WI38 (cell line): ENCODE results near the gene IVL.
A peak's percentile ranks its signal among the peaks of the same experiment; 100 is the strongest.

ENCODE experiments used
- H3K4me3 ChIP-seq: 2 replicates; pipeline ENCODE4 v1.5.1; 2011; ENCODE audit warnings: low read depth, mild to moderate bottlenecking, control low read depth, low read length
- CTCF ChIP-seq: IDR thresholded peaks from 2 replicates; pipeline ENCODE4 v1.5.1; 2012; ENCODE audit warnings: low read depth, mild to moderate bottlenecking, control low read depth, low read length

The IVL gene

GRCh38 chr1:152907686-152908601, at the start of gene IVL:
IVL (plus strand) TSS chr1:152908546; CDS start chr1:152909798, 1,252 bp downstream.
- TF ChIP-seq CTCF = no peak
- H3K4me3 ChIP-seq = no peak within 1 kb of the TSS

- no peak for TF ChIP-seq CTCF
- H3K4me3 ChIP-seq = no peak within 1 kb of the TSS
These were observed 48.6 kb upstream of the IVL start, which contains the start of gene LCE7A for GRCh38 chr1:152859696-152860095. LCE7A (plus strand) TSS chr1:152859996; CDS start chr1:152860698, 702 bp downstream.

- TF ChIP-seq CTCF = no peak
- no peak overlapping the region for H3K4me3 ChIP-seq
These were observed 48.2 kb upstream of the IVL start for GRCh38 chr1:152860129-152860528.

GRCh38 chr1:152861374-152861773, 47.0 kb upstream of the IVL start:
- H3K4me3 ChIP-seq = no peak overlapping the region
- no peak for TF ChIP-seq CTCF

- no peak for TF ChIP-seq CTCF
- H3K4me3 ChIP-seq = no peak overlapping the region
These were observed 43.9 kb upstream of the IVL start for GRCh38 chr1:152864443-152864842.

- TF ChIP-seq CTCF = no peak
- H3K4me3 ChIP-seq = no peak overlapping the region
These were observed 42.0 kb upstream of the IVL start for GRCh38 chr1:152866321-152866720.

GRCh38 chr1:152869808-152870419, 38.4 kb upstream of the IVL start:
- H3K4me3 ChIP-seq = no peak overlapping the region
- TF ChIP-seq CTCF = peak; percentile 68
